NCI-H2171 (cell line): ENCODE results near the gene TTLL4.

Experiments used
- DNase-seq: peaks from one replicate; lab custom pipeline; 2025; lab: John Stamatoyannopoulos, UW

Gene TTLL4

GRCh38 chr2:218713922-218714321 lies 3.3 kb downstream of the TTLL4 start:
- DNase-seq = no peak

DNA sequence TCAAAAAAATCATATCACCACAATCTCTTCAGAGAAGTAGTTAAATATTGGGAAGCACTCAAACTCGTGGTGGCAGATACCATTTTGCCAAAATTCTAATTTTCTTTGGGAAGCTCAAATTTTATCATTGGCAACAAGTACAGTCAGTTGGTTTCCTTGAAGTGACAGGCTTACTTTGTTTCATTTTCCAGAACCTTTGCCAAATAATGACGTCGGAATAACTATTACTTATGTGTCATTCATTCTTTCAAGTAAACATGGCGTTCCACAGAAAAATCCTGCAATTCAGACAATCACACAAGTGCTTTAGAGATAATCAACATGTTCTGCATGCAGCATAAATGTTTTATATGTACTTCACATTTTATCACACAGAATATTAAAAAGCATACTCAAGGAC lies 5.4 kb downstream of the TTLL4 start:
- no peak for DNase-seq

- no peak for DNase-seq
Observed at GRCh38 chr2:218717262-218717661, 6.6 kb downstream of the TTLL4 start.

GRCh38 chr2:218718058-218718457 lies 7.4 kb downstream of the TTLL4 start:
- no peak for DNase-seq

- no peak for DNase-seq
Observed at GRCh38 chr2:218719457-218719856, 8.8 kb downstream of the TTLL4 start.

DNA sequence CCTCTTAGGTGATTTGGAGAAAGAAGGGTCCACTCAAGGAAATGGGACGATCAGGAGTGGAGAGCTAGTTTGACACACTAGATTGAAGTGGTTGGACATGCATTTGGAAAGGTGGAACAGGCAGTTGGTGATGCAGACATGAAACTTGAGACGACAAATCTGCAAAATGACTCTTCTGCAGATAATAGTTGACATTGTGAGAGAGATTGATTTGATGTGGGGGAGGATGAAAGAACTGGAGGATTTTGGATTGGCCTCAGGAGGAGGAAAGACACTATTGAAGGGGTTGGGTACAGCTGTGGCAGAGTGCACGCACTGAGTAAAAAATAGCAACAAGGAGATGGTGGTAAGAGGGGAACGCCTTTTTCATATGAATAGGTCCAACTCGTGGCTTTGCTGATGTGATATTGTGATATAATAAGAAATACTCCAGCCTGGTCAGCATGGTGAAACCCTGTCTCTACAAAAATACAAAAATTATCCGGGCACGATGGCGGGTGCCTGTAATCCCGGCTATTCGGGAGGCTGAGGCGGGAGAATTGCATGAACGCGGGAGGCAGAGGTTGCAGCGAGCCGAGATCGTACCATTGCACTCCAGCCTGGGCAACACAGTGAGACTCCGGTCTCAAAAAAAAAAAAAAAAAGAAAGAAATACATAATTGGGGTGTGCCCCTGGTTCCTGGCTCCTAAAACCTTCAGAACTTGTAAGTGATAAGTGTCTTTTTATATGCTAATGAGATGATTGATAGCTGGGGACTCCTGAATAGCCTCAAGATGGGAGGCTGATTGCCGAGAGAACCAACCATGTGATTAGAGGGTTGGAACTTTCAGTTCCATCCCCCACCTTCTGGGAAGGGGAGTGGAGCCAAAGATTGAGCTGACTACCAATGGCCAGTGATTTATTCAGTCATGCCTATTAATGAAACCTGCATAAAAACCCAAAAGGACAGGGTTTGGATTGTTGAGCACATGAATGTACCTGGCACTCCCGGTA lies 9.7 kb downstream of the TTLL4 start:
- no peak for DNase-seq

- DNase-seq = no peak
Observed at GRCh38 chr2:218721488-218721887, 10.9 kb downstream of the TTLL4 start.

DNA sequence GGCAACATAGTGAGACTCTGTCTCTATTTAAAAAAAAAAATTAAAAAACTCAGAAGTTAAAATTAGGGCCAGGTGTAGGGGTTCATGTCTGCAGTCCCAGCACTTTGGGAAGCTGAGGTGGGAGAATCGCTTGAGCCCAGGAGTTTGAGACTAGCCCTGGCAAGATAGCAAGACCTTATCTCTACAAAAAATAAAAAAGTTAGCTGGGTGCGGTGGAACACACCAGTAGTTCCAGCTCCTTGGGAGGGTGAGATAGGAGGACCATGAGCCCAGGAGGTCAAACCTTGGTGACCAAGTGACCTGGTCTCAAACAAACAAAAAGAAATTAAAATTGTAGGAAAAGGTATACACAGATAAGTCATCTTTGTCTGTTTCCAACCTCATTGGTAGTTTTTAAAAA lies 11.3 kb downstream of the TTLL4 start:
- no peak for DNase-seq

GRCh38 chr2:218722419-218722818 lies 11.8 kb downstream of the TTLL4 start:
- DNase-seq = no peak

DNA sequence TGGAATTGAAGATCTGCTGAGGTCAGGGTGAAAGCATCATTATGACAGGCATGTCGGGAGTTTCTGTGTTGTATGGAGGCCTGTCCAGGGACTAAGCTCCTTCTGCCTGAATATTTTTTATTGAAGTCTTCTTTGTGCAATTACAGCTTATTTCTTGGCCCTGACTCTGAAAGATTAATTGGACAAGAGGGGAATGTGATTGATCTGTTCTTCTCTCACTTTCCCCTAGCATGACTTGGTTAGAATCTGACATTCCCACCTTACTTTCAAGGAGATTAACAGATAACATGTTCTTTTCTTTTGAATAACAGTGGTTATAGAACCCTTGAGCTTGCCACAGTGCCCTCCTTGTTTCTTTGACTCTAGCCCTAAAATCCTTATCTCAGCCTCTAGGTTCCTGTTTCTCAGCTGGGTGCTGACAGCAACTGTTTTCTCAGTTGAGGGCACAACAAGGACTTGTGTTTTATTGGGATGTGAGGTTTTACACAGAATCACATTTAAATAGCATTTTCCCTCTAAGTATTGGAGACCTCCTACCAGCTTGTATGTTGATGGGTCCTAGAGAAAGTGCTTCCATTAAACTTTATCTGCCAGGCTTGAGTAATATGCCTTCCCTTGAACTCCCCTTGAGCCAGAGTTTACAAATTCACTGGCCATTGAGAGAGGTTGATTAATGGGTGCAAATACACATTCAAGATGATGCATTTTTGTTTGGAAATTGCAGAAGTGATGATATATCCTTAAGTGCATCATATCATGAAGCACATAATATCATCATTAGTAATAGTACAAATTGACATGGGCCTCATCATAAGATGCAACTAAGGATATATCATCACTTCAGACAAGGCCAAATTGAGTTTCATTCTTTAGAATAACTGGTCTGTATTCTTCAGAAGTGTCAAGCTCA lies 12.5 kb downstream of the TTLL4 start:
- DNase-seq = no peak

GRCh38 chr2:218726004-218726574 lies 15.5 kb downstream of the TTLL4 start:
- DNase-seq = no peak

- peak; percentile 12 for DNase-seq
Observed at GRCh38 chr2:218727502-218728165, 17.0 kb downstream of the TTLL4 start.

DNA sequence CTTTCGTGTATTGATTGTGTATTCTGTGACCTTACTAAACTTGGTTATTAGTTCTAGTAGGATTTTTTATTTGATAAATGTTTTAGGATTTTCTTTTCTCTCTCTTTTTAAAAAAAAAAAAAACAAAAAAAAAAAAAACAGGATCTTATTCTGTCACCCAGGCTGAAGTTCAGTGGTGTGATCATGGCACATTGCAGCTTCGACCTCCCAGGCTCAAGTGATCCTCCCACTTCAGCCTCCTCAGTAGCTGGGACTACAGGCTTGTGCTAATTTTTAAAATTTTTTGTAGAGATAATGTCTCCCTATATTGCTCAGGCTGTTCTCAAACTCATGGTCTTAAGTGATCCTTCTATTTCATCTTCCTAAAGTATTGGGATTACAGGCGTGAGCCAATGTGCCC lies 19.0 kb downstream of the TTLL4 start:
- DNase-seq = no peak

DNA sequence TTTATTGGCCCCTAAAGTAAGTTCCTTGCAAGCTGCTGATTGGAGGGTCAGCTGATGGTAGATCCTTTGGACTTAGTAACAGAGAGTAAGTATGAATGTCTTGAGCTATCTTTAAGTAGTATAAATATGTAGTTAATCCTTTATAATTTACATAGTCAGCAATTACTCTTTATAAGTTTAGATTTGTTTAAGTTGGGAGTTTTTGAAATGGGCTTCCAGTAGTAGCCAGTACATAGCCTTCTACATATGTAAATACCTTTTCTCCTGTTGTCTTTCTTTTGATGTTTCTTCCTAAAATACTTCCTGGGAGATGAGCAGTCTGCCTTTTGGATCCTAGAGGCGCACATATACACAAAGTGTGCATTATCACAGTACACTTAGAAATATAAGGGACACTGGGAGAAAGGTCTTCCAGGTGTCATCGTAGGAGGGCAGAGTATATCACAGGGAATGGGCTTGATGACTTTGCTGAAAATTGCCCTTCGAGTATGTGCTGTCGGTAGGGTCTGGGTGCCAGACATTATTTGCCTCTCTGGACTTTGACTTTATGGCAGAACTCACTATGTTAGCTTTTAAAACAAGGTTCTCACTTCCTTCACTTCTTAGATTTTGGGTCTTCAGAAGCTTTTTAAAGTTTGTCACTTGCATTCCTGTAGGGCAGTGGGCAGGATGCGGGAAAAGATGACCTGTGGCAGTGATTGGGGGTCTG lies 21.6 kb downstream of the TTLL4 start:
- DNase-seq = no peak

- no peak for DNase-seq
Observed at GRCh38 chr2:218732761-218733158, 22.1 kb downstream of the TTLL4 start.

DNA sequence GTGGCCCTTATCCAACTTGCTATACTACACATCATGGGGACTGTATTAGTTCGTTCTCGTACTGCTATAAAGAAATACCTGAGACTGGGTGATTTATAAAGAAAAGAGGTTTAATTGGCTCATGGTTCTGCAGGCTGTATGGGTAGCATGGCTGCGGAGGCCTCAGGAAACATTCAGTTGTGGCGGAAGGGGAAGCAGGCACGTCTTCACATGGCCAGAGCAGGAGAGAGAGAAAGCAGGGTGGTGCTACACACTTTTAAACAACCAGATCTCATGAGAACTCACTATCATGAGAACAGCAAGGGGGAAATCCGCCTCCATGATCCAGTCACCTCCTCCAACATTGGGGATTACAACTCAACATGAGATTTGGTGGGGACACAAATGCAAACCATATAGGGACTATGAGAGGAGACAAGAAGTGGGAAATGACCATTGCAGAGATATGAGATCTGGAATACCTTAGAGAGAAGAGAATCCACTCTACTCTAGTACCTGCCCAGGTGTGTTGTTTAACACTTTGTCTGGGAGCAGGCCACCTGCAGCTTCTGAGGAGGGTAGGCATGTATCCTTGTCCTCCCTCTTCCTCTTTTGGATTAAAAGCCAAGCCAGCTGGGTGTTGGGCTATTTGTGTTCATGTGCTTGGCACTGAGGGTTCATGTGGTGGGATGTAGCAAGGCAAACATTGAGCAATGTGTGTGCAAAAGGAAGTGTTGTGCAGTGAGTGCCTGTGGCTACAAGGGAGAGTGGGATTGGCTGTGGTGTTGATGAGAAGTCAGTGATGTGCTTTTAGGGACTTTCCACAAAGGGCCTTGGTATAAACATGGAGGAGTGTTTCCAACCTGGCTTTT lies 22.8 kb downstream of the TTLL4 start:
- DNase-seq = no peak

DNA sequence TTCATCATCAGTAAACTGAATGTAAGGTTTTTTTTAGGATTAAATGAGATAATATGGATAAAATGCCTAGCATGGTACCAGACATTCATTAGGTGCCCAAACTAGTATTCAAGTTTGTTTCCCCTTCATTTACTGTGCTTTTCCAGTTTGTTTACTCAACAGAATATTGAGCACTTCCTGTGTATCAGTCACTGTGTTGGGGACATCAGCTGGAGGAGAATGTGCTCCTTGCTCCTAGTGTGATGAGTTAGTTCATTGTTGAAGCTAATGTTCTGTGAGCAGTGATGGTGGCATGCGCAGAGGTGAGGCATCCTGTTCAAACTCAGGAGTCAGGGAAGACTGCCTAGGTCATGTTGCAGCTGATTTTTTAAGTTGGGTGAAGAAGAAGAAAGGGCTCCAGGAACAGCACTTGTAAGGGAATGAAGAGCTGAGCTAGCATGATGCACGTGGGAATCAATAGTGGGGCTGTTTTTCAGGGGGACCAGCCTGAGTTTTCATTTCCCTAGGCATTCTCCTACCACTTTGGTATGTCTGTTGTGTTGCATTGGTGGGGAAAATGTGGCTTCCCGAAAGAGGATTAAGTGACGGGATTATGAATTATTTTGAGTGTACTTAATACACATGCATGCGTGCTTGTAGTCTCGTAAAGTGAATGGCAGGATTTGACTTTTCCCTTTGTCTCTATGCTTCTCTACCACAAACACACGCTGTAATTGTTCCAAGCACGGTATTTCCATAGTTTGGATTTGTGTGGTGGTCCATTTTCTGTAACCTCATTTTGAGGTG lies 23.7 kb downstream of the TTLL4 start:
- no peak for DNase-seq

DNA sequence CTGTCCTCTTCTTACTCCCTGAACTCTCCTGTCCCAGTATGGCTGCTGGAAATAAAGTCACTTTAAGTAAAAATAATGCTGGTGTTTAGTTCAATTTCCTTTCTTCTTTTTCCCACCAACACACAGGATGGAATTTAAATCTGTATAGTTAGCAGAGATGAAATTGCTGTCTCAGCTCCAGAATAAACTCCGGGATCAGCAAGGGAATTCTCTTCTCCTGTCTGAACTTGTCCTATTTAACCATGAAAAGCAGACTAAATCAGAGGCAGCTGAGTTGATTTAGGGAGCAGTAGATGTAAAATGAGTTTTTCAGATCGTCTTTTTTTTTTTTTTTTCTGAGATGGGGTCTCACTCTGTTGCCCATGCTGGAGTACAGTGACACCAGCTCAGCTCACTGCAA lies 25.9 kb downstream of the TTLL4 start:
- DNase-seq = no peak

- no peak for DNase-seq
Observed at GRCh38 chr2:218743068-218743467, 32.4 kb downstream of the TTLL4 start.
